HepG2 (cell line): ENCODE data around the gene TMED5. TPM values are rescaled to one million over a fixed set of nuclear protein-coding genes. Genes with fewer than 3 reads are reported as not detected.

Experiments used
- BCL6 ChIP-seq: IDR thresholded peaks from 2 replicates; pipeline ENCODE4 v1.6.1; 2016; ENCODE audit warnings: missing genetic modification reagents, missing compliant biosample characterization
- CCDC6 ChIP-seq: sonication (generic); formaldehyde crosslinking; IDR thresholded peaks from 2 replicates; pipeline ENCODE4 v1.8.1; 2022; ENCODE audit warnings: mild to moderate bottlenecking, missing genetic modification reagents, moderate library complexity
- FOXA3 ChIP-seq: IDR thresholded peaks from 2 replicates; pipeline ENCODE4 v1.6.1; 2016; ENCODE audit warnings: missing genetic modification reagents, missing compliant biosample characterization
- FOXJ3 ChIP-seq: sonication (generic); formaldehyde crosslinking; IDR thresholded peaks from 2 replicates; pipeline ENCODE4 v1.4.0; 2020; ENCODE audit warnings: missing genetic modification reagents, mild to moderate bottlenecking, borderline replicate concordance
- HOXA9 ChIP-seq: sonication (generic); formaldehyde crosslinking; IDR thresholded peaks from 2 replicates; pipeline ENCODE4 v1.8.1; 2022; ENCODE audit warnings: missing genetic modification reagents, mild to moderate bottlenecking, moderate library complexity, borderline replicate concordance
- ISL2 ChIP-seq: sonication (generic); formaldehyde crosslinking; IDR thresholded peaks from 2 replicates; pipeline ENCODE4 v1.5.0; 2020; ENCODE audit warnings: missing genetic modification reagents
- NFE2L2 ChIP-seq: fragments of 150-350 bp; IDR thresholded peaks from 2 replicates; pipeline ENCODE4 v1.6.1; 2014; ENCODE audit warnings: low read length
- NRL ChIP-seq: sonication (generic); formaldehyde crosslinking; IDR thresholded peaks from 2 replicates; pipeline ENCODE4 v1.5.0; 2020; ENCODE audit warnings: missing genetic modification reagents, mild to moderate bottlenecking, moderate library complexity, borderline replicate concordance
- PCBP2 ChIP-seq: fragments of 200-400 bp; formaldehyde crosslinking; optimal IDR thresholded peaks from 2 replicates; pipeline ENCODE3; 2018; ENCODE audit warnings: low read length, low read depth; ENCODE audit not compliant: poor library complexity, severe bottlenecking
- PHF5A ChIP-seq: IDR thresholded peaks from one replicate; pipeline ENCODE4 v1.6.1; 2018; ENCODE audit warnings: low read depth, missing genetic modification reagents; ENCODE audit not compliant: unreplicated experiment
- POGZ ChIP-seq: sonication (generic); formaldehyde crosslinking; IDR thresholded peaks from 2 replicates; pipeline ENCODE4 v1.4.0; 2020; ENCODE audit warnings: mild to moderate bottlenecking, missing genetic modification reagents
- RORA ChIP-seq: sonication (generic); formaldehyde crosslinking; IDR thresholded peaks from 2 replicates; pipeline ENCODE4 v1.5.0; 2020; ENCODE audit warnings: mild to moderate bottlenecking, missing genetic modification reagents, moderate library complexity
- SNAPC2 ChIP-seq: sonication (generic); formaldehyde crosslinking; IDR thresholded peaks from 2 replicates; pipeline ENCODE4 v1.8.1; 2022; ENCODE audit warnings: mild to moderate bottlenecking, missing genetic modification reagents
- SOX6 ChIP-seq, 2 experiments: fragments of 450-650 bp in 1 of 2; sonication (generic) in 1 of 2; formaldehyde crosslinking in 1 of 2; IDR thresholded peaks; 2 replicates each; pipeline versions ENCODE4 v1.4.0 to v1.6.1; 2017 to 2020; ENCODE audit warnings: antibody characterized with exemption in 1 of 2, mild to moderate bottlenecking in 1 of 2, missing genetic modification reagents in 1 of 2
- SP4 ChIP-seq: sonication (generic); formaldehyde crosslinking; IDR thresholded peaks from 2 replicates; pipeline ENCODE4 v1.8.1; 2023; ENCODE audit warnings: mild to moderate bottlenecking, missing genetic modification reagents
- STAT5B ChIP-seq: sonication (generic); formaldehyde crosslinking; IDR thresholded peaks from 2 replicates; pipeline ENCODE4 v1.4.0; 2020; ENCODE audit warnings: missing genetic modification reagents
- TCF7L2 ChIP-seq: IDR thresholded peaks from 2 replicates; pipeline ENCODE4 v1.6.1; 2011; ENCODE audit warnings: mild to moderate bottlenecking, low read depth, low read length, moderate library complexity
- ZBTB37 ChIP-seq: sonication (generic); formaldehyde crosslinking; IDR thresholded peaks from 2 replicates; pipeline ENCODE4 v1.4.0; 2020; ENCODE audit warnings: mild to moderate bottlenecking, missing genetic modification reagents
- ZC3H4 ChIP-seq: sonication (generic); formaldehyde crosslinking; IDR thresholded peaks from 2 replicates; pipeline ENCODE4 v1.4.0; 2020; ENCODE audit warnings: missing genetic modification reagents, borderline replicate concordance
- ZNF253 ChIP-seq: sonication (generic); formaldehyde crosslinking; IDR thresholded peaks from 2 replicates; pipeline ENCODE4 v1.8.0; 2022; ENCODE audit warnings: mild to moderate bottlenecking, missing genetic modification reagents, borderline replicate concordance
- ZNF263 ChIP-seq: sonication (generic); formaldehyde crosslinking; IDR thresholded peaks from 2 replicates; pipeline ENCODE4 v1.4.0; 2020; ENCODE audit warnings: missing genetic modification reagents
- ZNF431 ChIP-seq: sonication (generic); formaldehyde crosslinking; IDR thresholded peaks from 2 replicates; pipeline ENCODE4 v1.9.0; 2022; ENCODE audit warnings: missing genetic modification reagents, low read depth, mild to moderate bottlenecking, borderline replicate concordance
- ZNF468 ChIP-seq: sonication (generic); formaldehyde crosslinking; IDR thresholded peaks from 2 replicates; pipeline ENCODE4 v1.8.0; 2022; ENCODE audit warnings: mild to moderate bottlenecking, moderate library complexity, missing genetic modification reagents
- ZNF550 ChIP-seq: sonication (generic); formaldehyde crosslinking; IDR thresholded peaks from 2 replicates; pipeline ENCODE4 v1.4.0; 2020; ENCODE audit warnings: mild to moderate bottlenecking, missing genetic modification reagents, borderline replicate concordance
- ZNF704 ChIP-seq: sonication (generic); formaldehyde crosslinking; IDR thresholded peaks from 2 replicates; pipeline ENCODE4 v1.8.1; 2023; ENCODE audit warnings: mild to moderate bottlenecking, inconsistent platforms, moderate library complexity, missing genetic modification reagents, borderline replicate concordance
- ZNF709 ChIP-seq: sonication (generic); formaldehyde crosslinking; IDR thresholded peaks from 2 replicates; pipeline ENCODE4 v1.5.0; 2020; ENCODE audit warnings: mild to moderate bottlenecking, missing genetic modification reagents
- ZNF720 ChIP-seq: sonication (generic); formaldehyde crosslinking; IDR thresholded peaks from 2 replicates; pipeline ENCODE4 v1.4.0; 2020; ENCODE audit warnings: missing genetic modification reagents
- ZNF777 ChIP-seq: sonication (generic); formaldehyde crosslinking; IDR thresholded peaks from 2 replicates; pipeline ENCODE4 v1.4.0; 2020; ENCODE audit warnings: missing genetic modification reagents
- ZUFSP ChIP-seq: sonication (generic); formaldehyde crosslinking; IDR thresholded peaks from 2 replicates; pipeline ENCODE4 v1.9.0; 2021; ENCODE audit warnings: missing genetic modification reagents, mild to moderate bottlenecking, borderline replicate concordance
- polyA plus RNA-seq, 8 experiments: library from polyadenylated mRNA; depleted of rRNA in 3 of 8; stranded (reverse) in 7 of 8; unstranded in 1 of 8; fragments of >200 nt; fragmentation: Illumina TruSeq in 4 of 8; extraction: Trizol in 4 of 8; gene quantifications; 2 replicates each; pipeline versions ENCODE4 v1.2.1 to v1.2.3, GENCODE V29; 2011 to 2016; ENCODE audit warnings: low read depth in 4 of 8, missing spikeins in 1 of 8, mixed read lengths in 1 of 8; ENCODE audit not compliant: insufficient read depth in 1 of 8
- total RNA-seq, 5 experiments: library from RNA; depleted of rRNA; stranded (reverse); fragments of >200 nt; fragmentation: Illumina TruSeq; extraction: Trizol; gene quantifications; 2 replicates each; pipeline ENCODE4 v1.2.3, GENCODE V29; 2016; ENCODE audit warnings: low read depth in 1 of 5

TMED5 gene
- total and polyA plus RNA-seq, 2 of the 13 experiments (the other 11 are each of a cell fraction or from before 2014, with no cell fraction given), result 58.1 to 99.0 TPM

GRCh38 chr1:93200714-93201113 lies 20.5 kb upstream of the TMED5 start (continued):
- TF ChIP-seq ZNF720 (CRISPR knock-in tag) (no peak), PHF5A (CRISPR knock-in tag) (no peak), FOXA3 (CRISPR knock-in tag) (peak; percentile 18; the same call in 1 of the 2 replicates), ZNF550 (no peak), ZNF709 (no peak), ISL2 (peak; percentile 53; the same call in 1 of the 2 replicates), SOX6 (IDR thresholded peaks at IDR 0.05) (no peak), SOX6 (CRISPR knock-in tag; IDR thresholded peaks at IDR 0.05) (peak; percentile 91), ZUFSP (CRISPR knock-in tag) (no peak), ZNF263 (CRISPR knock-in tag) (no peak), STAT5B (CRISPR knock-in tag) (no peak), ZBTB37 (CRISPR knock-in tag) (no peak), NFE2L2 (no peak), CCDC6 (no peak), BCL6 (CRISPR knock-in tag) (peak; percentile 50; the same call in 1 of the 2 replicates), ZNF253 (CRISPR knock-in tag) (no peak), TCF7L2 (peak; percentile 88), ZC3H4 (CRISPR knock-in tag) (no peak), RORA (no peak), SP4 (CRISPR knock-in tag) (no peak), POGZ (CRISPR knock-in tag) (peak; percentile 25; the same call in 1 of the 2 replicates), SNAPC2 (CRISPR knock-in tag) (no peak), PCBP2 (no peak), HOXA9 (no peak), ZNF777 (CRISPR knock-in tag) (no peak), ZNF468 (CRISPR knock-in tag) (no peak), FOXJ3 (CRISPR knock-in tag) (peak; percentile 70; the same call in 1 of the 2 replicates), ZNF704 (no peak), ZNF431 (CRISPR knock-in tag) (no peak), NRL (CRISPR knock-in tag) (no peak)
